Stimulated activated CD8-positive, alpha-beta memory T cell treated with anti-CD3 and anti-CD28 coated beads, Interleukin-15, amount 100 ng/mL, for 48 hours (primary cell): ENCODE measurements around the gene ZNF436.

Experiments
- DNase-seq, 2 donors: peaks; one replicate each; pipeline ENCODE4 v3.0.0-alpha.2; 2020; ENCODE audit warnings: low read depth in 2 of 2

The ZNF436 gene

DNA sequence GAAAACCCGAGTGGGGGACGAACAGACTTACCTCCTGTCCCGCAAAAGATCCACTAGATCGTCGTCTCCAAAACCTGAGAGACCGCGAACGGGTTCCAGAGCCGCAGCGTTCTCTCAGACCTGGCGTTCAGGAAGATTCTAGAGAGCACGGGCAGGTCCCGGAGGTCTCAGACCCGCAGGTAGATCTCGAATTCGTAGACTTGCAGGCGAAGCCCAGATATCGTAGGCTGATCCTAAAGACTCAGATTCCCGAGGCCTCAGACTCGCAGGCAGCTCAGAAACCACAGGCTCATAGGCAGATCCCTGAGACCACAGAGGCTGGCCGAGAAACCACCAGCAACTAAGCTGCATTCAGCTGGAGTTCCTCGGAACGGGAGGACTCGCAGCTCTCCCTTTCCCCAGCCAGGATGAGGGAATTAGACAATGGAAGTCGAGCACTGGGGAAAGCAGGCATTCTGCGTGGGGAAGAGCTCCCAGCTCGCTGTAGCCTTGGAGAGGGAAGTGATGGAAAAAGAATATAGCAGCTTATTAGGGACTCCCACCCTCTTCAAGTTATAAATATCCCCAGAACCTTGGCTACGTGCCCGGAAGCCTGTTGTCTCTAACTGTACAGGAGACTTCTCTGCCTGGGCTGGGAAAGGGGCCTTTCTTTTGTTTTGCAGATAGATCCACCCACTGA, at the start of gene ZNF436:
ZNF436 (minus strand) TSS at position 502 of the 679 bp plus-strand sequence. CDS start 1,831 bp downstream, outside the sequence.
- no peak for DNase-seq

- DNase-seq: no peak
These were observed 49.5 kb upstream of the ZNF436 start for GRCh38 chr1:23419180-23419579.

DNA sequence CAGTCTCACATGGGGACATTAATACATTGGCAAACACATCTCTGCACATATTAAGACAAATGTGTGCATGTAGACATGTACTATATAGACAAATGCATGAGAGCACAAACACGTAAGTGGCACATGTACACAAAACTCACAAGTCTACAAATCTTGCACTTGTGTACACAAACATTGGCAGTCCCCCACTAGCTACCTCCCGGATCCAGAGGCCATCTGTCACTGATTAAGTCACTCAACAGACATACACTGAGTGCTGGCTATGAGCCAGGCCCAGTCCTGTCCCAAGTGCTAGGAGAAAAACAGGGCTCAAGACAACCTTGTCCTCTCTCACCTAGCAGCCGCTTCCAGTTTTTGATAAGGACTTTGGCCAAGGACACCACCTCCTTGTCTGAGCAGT, 47.9 kb upstream of the ZNF436 start:
- DNase-seq: no peak

GRCh38 chr1:23416964-23417363, 47.3 kb upstream of the ZNF436 start:
- DNase-seq: no peak

DNA sequence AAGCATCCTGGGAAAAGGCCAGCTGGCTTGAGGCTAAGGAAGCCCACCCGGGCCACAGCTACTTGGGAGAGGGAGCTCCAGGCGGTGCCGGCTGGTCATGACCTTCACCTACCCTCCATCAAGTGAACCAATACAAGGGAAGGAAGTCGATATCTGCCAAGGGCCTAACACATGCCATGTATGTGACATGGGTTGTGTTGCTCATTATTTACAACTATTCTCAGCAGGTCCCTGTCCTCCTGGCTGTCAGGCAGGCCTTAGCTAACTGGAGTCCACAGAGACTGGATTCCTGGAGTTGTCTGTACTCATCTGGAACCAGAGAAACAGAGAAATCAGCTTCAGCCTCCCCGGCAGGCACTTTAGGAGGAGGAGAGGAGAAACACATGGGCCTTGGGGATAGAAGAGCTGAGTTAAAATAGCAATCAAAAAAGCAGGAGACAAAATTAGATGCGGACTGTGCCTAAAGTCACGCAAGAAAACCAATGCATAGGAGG, 39.2 kb upstream of the ZNF436 start:
- no peak for DNase-seq

DNA sequence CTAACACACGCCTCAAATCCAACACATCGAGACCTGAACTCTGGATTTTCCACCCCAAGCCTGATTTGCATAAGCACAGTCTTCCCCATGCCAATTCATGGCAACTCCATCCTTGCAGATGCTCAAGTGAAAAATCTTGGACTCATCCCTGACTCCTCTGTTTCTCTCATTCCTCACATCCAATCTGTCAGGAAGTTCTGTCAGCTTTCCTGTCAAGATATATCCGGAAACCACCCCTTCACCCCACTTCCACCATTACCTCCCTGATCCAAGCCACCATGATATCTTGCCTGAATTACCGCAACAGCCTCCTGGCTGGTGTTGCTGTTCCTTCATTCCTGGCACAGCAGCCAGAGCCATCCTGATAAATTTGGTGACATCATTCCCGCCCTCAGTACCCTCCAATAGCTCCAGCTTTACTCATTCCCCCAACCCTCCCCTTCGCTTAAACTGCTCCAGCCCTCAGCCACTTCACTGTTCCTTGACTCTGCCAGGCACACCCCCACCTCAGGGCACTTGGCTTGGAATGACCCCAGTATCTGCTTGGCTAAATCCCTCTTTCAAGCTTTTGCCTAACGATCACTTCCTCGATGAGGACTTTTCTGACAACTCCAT, 37.5 kb upstream of the ZNF436 start:
- DNase-seq: no peak

GRCh38 chr1:23405946-23406345, 36.3 kb upstream of the ZNF436 start:
- no peak for DNase-seq

GRCh38 chr1:23403735-23404486, 34.3 kb upstream of the ZNF436 start:
- DNase-seq: peak; percentile 78

DNA sequence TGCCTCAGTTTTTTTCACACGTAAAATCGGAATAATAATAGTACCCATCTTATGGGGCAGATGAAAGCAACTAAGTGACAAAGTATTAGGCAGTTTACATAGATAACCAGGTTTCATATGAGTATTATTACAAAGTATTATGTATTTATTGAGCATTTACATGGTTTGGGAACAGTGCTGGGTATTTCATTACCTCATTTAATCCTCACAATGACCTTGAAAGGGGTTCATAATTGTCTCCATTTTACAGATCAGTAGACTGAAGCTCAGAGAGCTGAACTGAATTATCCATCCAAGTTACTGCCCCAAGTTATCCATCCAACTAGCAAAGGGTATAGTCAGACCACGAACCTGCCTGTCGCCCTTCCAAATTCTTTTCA, 33.7 kb upstream of the ZNF436 start:
- no peak for DNase-seq

DNA sequence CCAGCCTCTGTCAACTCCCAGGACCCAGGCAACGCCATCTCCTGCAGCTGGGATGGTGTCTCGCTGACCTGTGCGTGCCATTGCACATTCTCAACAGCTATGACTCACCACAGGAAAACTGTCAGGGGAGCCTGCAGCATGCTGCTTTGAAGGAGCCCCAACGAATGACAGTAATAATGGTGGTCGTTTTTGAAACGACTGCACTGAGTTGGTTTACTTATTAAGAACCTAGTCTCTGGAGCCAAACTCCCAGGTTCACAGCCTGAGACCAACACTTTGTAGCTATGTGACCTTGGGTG, 33.4 kb upstream of the ZNF436 start:
- no peak for DNase-seq

GRCh38 chr1:23402286-23403037, 32.8 kb upstream of the ZNF436 start:
- DNase-seq: no peak

- no peak for DNase-seq
These were observed 31.7 kb upstream of the ZNF436 start for GRCh38 chr1:23401313-23401712.

GRCh38 chr1:23400324-23401114, 30.9 kb upstream of the ZNF436 start:
- no peak for DNase-seq

GRCh38 chr1:23399229-23399628, 29.6 kb upstream of the ZNF436 start:
- DNase-seq: no peak

DNA sequence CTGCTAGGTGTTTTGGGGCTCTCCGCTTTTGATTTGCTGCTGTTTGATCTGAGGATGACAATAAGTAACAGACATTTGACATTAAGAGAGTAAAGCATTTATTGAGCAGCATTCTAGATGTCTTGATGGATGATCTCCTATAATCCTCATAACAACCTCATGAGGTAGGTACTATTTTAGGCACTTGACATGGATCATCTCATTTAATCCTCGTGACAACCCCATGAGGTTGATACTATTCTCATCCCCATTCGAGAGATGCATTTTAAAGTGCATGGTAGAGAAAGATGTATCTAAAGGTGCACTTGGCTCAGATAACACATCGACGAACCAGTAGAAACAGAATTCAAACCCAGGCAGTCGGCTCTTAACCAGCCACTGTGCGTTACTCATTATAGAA, 28.3 kb upstream of the ZNF436 start:
- DNase-seq: no peak

DNA sequence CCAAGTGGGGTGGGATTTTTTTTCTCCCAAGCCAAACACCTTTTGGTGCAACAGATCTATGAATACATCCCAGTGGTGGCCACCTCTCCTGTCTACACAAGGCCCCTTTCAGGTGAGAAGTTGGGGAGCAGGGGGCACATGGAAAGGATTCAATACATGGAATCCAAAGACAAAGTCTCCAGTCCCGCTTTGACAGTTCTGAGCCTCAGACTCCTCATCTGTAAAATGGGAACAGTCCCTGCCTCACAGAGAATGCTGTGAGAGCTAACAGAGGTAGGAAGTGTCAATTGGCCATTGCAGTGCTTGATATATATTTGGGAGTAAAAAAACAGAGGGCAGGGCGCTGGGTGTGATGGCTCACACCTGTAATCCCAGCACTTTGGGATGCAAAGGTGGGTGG, 26.7 kb upstream of the ZNF436 start:
- no peak for DNase-seq

DNA sequence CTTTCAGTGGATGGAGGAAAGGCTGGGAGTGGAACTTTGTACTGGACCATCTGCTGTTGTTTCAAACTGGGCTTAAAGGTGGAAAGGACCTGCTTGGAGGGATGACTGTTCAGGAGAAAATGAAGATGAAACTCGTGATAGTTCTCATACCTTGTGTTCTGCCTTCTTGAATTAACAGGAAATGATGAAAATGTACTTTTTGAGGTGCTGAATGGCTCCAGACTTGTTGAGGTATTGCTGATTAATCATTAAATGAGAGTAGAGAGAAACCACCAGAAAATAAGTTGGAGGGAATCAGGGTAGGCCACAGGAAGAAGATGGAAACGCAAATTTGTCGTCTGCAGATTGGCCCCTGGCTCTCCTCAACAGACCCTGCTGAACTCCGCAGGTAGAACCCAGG, 26.2 kb upstream of the ZNF436 start:
- DNase-seq: no peak

- no peak for DNase-seq
These were observed 25.6 kb upstream of the ZNF436 start for GRCh38 chr1:23395154-23395724.

DNA sequence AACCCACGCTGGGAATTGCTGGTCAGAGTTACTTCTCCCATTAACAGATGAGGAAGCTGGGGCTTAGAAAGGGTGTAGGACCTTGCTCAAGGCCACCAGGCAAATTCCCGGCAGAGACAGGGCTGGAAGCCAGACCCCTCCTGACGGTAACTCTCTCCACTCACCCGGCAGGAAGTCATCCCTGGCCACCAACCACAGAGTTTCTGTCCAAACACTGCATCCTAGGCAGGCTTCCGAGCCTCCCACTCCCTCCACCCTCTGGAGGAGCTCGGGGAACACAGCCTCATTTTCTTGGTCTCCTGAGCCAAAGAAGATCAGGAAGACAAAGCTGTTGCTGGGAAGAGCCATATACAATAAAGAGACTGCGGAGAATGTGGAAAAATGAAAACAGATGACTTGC, 25.0 kb upstream of the ZNF436 start:
- DNase-seq: no peak

DNA sequence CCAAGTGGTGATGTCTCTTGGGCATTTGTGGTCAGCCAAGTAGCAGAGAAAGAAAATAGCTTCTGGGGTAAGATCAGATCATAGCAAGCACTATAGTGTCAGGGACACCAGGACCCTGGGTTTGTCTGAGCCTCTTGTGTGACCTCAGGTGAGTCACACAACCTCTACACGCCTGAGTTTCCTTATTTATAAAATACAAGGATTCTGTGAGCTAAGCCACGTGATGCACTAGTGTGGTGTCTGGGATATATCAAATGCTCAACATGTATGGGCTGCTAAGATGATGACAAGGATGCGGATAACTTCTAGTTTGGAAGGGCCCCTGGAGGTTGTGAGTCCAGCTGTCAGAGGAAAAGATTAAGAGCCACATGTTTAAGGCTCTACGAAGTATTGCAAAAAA, 24.5 kb upstream of the ZNF436 start:
- DNase-seq: no peak

- DNase-seq: no peak
These were observed 24.1 kb upstream of the ZNF436 start for GRCh38 chr1:23393706-23394105.
